Esophagus muscularis mucosa (tissue), 4 donors: ENCODE measurements around the gene NKAIN1. TPM values are rescaled to one million over a fixed set of nuclear protein-coding genes. Genes with fewer than 3 reads are reported as not detected.

ENCODE experiments used
- DNase-seq: peaks from one replicate; pipeline ENCODE4 v3.0.0-alpha.2; 2017; ENCODE audit errors: extremely low spot score
- H3K27ac ChIP-seq, 4 donors: fragments of 200-600 bp; sonication (generic); replicated peaks in 1 of 4; 1 replicate in 3 of 4; 2 replicates in 1 of 4; pipeline ENCODE4 v1.5.1; 2016 to 2019; ENCODE audit warnings: mild to moderate bottlenecking in 1 of 4
- H3K27me3 ChIP-seq, 4 donors: fragments of 200-600 bp; sonication (generic); one replicate each; pipeline versions ENCODE4 v1.5.1 to v1.6.0; 2016 to 2019
- H3K36me3 ChIP-seq, 4 donors: fragments of 200-600 bp; sonication (generic); one replicate each; pipeline ENCODE4 v1.5.1; 2016 to 2019
- H3K4me1 ChIP-seq, 4 donors: fragments of 200-600 bp; sonication (generic); one replicate each; pipeline ENCODE4 v1.5.1; 2016 to 2019
- H3K4me3 ChIP-seq, 4 donors: fragments of 200-600 bp; sonication (generic); 1 replicate in 2 of 4; 2 replicates in 2 of 4; pipeline ENCODE4 v1.5.1; 2016 to 2019; ENCODE audit warnings: mild to moderate bottlenecking in 4 of 4, moderate library complexity in 1 of 4
- H3K9me3 ChIP-seq, 4 donors: fragments of 200-600 bp; sonication (generic); 1 replicate in 3 of 4; 2 replicates in 1 of 4; pipeline ENCODE4 v1.5.1; 2016 to 2019
- EP300 ChIP-seq: sonication (generic); formaldehyde crosslinking; IDR thresholded peaks from one replicate; pipeline ENCODE4 v1.6.1; 2017; ENCODE audit warnings: antibody characterized with exemption
- POLR2A ChIP-seq: fragments of 450-650 bp; IDR thresholded peaks from one replicate; pipeline ENCODE4 v1.6.1; 2017; ENCODE audit warnings: antibody characterized with exemption, moderate library complexity, mild to moderate bottlenecking, low read depth
- POLR2AphosphoS5 ChIP-seq, 2 donors: sonication (generic); formaldehyde crosslinking; IDR thresholded peaks; one replicate each; pipeline ENCODE4 v1.6.1; 2017; ENCODE audit warnings: antibody characterized with exemption in 2 of 2
- WGBS: methylation state at CpG from one replicate; pipeline ENCODE4 v1.1.5; 2018; 5-methylcytosine and 5-hydroxymethylcytosine counted together
- intact Hi-C: fragments of 100-400 bp; cut with DNase I; formaldehyde crosslinking; loops from one replicate; pipeline ENCODE4 v1.15.1; 2023
- total RNA-seq, 4 donors: library from RNA; depleted of rRNA; stranded (reverse); fragments of >200 nt; gene quantifications; one replicate each; pipeline versions ENCODE4 v1.1.0 to v1.2.1, GENCODE V29; 2016
- TF ChIP-seq, protein P1 (sequence below), 3 experiments: fragments of 200-600 bp in 2 of 3; fragments of 450-650 bp in 1 of 3; sonication (generic) in 2 of 3; IDR thresholded peaks; one replicate each; pipeline ENCODE4 v1.5.1; 2017 to 2019; ENCODE audit warnings: antibody characterized with exemption in 3 of 3, mild to moderate bottlenecking in 2 of 3, moderate library complexity in 1 of 3

The NKAIN1 gene
- total RNA-seq, 4 donors from 2014 or later = not detected

GRCh38 chr1:31214316-31215064 is 25.2 kb downstream of the NKAIN1 start:
- H3K36me3 ChIP-seq = no peaks in the 10 kb centered on the region
- H3K27me3 ChIP-seq = peaks cover 0 to 6% (median 0%) of the 10 kb centered on the region in 4 donors
- no peaks in the 10 kb centered on the region for H3K9me3 ChIP-seq
- WGBS = 53% methylated on average over 12 of the region's 12 CpGs
- no peak overlapping the region for H3K4me3 ChIP-seq
- H3K27ac ChIP-seq = no peak overlapping the region
- peaks cover 0 to 10% (median 7%) of the 10 kb centered on the region in 4 donors for H3K4me1 ChIP-seq
- intact Hi-C loops = no loop called here
- TF ChIP-seq POLR2AphosphoS5 (IDR thresholded peaks at IDR 0.05) (no peak), EP300 (no peak), POLR2A (no peak)
- TF ChIP-seq, protein P1, sequence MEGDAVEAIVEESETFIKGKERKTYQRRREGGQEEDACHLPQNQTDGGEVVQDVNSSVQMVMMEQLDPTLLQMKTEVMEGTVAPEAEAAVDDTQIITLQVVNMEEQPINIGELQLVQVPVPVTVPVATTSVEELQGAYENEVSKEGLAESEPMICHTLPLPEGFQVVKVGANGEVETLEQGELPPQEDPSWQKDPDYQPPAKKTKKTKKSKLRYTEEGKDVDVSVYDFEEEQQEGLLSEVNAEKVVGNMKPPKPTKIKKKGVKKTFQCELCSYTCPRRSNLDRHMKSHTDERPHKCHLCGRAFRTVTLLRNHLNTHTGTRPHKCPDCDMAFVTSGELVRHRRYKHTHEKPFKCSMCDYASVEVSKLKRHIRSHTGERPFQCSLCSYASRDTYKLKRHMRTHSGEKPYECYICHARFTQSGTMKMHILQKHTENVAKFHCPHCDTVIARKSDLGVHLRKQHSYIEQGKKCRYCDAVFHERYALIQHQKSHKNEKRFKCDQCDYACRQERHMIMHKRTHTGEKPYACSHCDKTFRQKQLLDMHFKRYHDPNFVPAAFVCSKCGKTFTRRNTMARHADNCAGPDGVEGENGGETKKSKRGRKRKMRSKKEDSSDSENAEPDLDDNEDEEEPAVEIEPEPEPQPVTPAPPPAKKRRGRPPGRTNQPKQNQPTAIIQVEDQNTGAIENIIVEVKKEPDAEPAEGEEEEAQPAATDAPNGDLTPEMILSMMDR (IDR thresholded peaks at IDR 0.05) = no peak
- DNase-seq = no peak

- no peak overlapping the region for H3K27ac ChIP-seq
- no peaks in the 10 kb centered on the region for H3K36me3 ChIP-seq
- H3K4me3 ChIP-seq = no peak overlapping the region
- H3K9me3 ChIP-seq = no peaks in the 10 kb centered on the region
- 86% methylated on average over 7 of the region's 9 CpGs for WGBS
- TF ChIP-seq POLR2A = no peak
- DNase-seq = no peak
- no peaks in the 10 kb centered on the region for H3K4me1 ChIP-seq
- H3K27me3 ChIP-seq = no peaks in the 10 kb centered on the region
- intact Hi-C loops = no loop called here
Observed at GRCh38 chr1:31208361-31208945, 31.2 kb downstream of the NKAIN1 start.

DNA sequence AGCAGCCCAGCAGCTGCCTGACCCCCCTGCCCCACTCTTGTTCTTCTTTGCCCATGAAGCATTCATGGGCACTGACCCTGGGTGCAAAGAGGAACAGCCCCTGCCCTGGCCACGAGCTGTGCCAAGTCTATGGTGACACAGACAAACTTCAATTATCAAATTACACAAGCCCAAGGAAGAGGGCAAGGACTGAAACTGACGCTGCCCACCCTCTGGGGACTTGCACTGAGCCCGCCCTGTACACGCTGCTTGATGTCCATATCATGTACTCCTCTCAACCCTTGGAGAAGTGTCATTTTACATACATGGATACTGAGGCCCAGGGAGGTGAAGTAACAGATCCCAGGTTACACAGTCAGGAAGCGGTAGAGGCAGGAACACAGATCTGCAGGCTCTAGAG is 32.1 kb downstream of the NKAIN1 start:
- Histone ChIP-seq H3K4me1 (no peaks in the 10 kb centered on the region), H3K4me3 (no peak overlapping the region), H3K36me3 (no peaks in the 10 kb centered on the region), H3K9me3 (no peaks in the 10 kb centered on the region), H3K27ac (no peak overlapping the region), H3K27me3 (no peaks in the 10 kb centered on the region)
- TF ChIP-seq POLR2A = no peak
- no peak for TF ChIP-seq POLR2AphosphoS5 (IDR thresholded peaks at IDR 0.05)
- TF ChIP-seq, protein P1 (IDR thresholded peaks at IDR 0.05) = no peak
- TF ChIP-seq EP300 = no peak
- intact Hi-C loops = no loop called here
- DNase-seq = no peak
- 59% methylated on average over 5 of the region's 5 CpGs for WGBS

DNA sequence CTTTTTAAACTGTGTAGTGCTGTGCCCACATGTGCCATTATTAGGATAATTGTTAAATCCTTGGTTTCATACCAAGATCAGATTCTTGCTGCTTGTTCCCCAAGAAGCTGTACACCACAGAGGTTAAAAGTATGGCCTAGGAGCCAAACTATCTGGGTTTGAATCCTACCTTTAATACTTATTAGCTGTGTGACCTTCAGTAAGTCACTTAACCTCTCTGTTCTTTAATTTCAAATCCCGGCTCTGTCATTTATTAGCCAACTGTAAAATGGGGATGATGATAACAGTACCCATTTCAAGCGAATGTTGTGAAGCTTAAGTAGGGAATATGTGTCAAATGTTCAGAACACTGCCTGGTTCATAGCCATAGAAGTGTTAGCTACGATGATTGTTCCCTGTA is 32.6 kb downstream of the NKAIN1 start:
- H3K4me1 ChIP-seq = no peaks in the 10 kb centered on the region
- intact Hi-C loops = no loop called here
- WGBS = 94% methylated on average over 3 of the region's 3 CpGs
- no peak overlapping the region for H3K4me3 ChIP-seq
- no peak overlapping the region for H3K27ac ChIP-seq
- H3K36me3 ChIP-seq = no peaks in the 10 kb centered on the region
- H3K9me3 ChIP-seq = no peaks in the 10 kb centered on the region
- TF ChIP-seq EP300 (no peak), POLR2AphosphoS5 (IDR thresholded peaks at IDR 0.05) (no peak), POLR2A (no peak)
- TF ChIP-seq, protein P1 (IDR thresholded peaks at IDR 0.05) = no peak
- no peaks in the 10 kb centered on the region for H3K27me3 ChIP-seq
- DNase-seq = no peak

- H3K27me3 ChIP-seq = peaks cover 0 to 7% (median 0%) of the 10 kb centered on the region in 4 donors
- intact Hi-C loops = no loop called here
- DNase-seq = no peak
- H3K4me1 ChIP-seq = no peaks in the 10 kb centered on the region
- no peaks in the 10 kb centered on the region for H3K36me3 ChIP-seq
- TF ChIP-seq, protein P1 (IDR thresholded peaks at IDR 0.05) = no peak
- H3K27ac ChIP-seq = no peak overlapping the region
- no peaks in the 10 kb centered on the region for H3K9me3 ChIP-seq
- H3K4me3 ChIP-seq = no peak overlapping the region
- WGBS = 84% methylated on average over 10 of the region's 10 CpGs
Observed at GRCh38 chr1:31203215-31203614, 36.5 kb downstream of the NKAIN1 start.
